Endothelial cell of umbilical vein (primary cell): ENCODE results near the gene GALK1. TPM values are rescaled to one million over a fixed set of nuclear protein-coding genes. Genes with fewer than 3 reads are reported as not detected.

ENCODE experiments used
- BruUV-seq: library from RNA; stranded (reverse); fragments of 400-500 nt; replicated peaks from 2 replicates; lab custom pipeline; 2021; lab: Mats Ljungman, UMichigan
- CTCF ChIA-PET: fragments of 300-600, 350-600 bp; sonication (Branson Sonifier 250); formaldehyde crosslinking; loops from one replicate; lab custom pipeline; 2021; ENCODE audit warnings: antibody characterized with exemption, inconsistent platforms; lab: Charles Lee
- POLR2A ChIA-PET: fragments of 300-600, 350-600 bp; sonication (Branson Sonifier 250); formaldehyde crosslinking; loops from one replicate; lab custom pipeline; 2021; ENCODE audit warnings: antibody characterized with exemption, inconsistent platforms; lab: Charles Lee
- DNase-seq: peaks from one replicate; pipeline ENCODE4 v3.0.0-alpha.2; 2011; ENCODE audit warnings: low read depth, low spot score
- FAIRE-seq: peaks from 2 replicates; lab custom pipeline; 2011; peaks lifted over from hg19 to GRCh38; lab: Jason Lieb, UNC
- H2AFZ ChIP-seq: 2 replicates; pipeline ENCODE4 v1.6.0; 2012; ENCODE audit warnings: low read depth, low read length, control low read depth, inconsistent platforms
- H3K27ac ChIP-seq: 2 replicates; pipeline ENCODE4 v1.5.1; 2011; ENCODE audit warnings: low read depth, mild to moderate bottlenecking, control low read depth, low read length, moderate library complexity; ENCODE audit not compliant: insufficient read depth
- H3K27me3 ChIP-seq, 2 experiments: 2 replicates each; pipeline versions ENCODE4 v1.6.0 to v1.6.1; 2011; ENCODE audit warnings: low read length in 2 of 2, mixed read lengths in 1 of 2; ENCODE audit not compliant: control insufficient read depth in 2 of 2, insufficient read depth in 2 of 2
- H3K36me3 ChIP-seq, 2 experiments: 2 replicates in 1 of 2; 3 replicates in 1 of 2; pipeline ENCODE4 v1.5.1; 2011; ENCODE audit warnings: low read length in 2 of 2, mild to moderate bottlenecking in 1 of 2, moderate library complexity in 1 of 2; ENCODE audit not compliant: control insufficient read depth in 2 of 2, insufficient read depth in 2 of 2; ENCODE audit errors: extremely low read depth in 1 of 2
- H3K4me1 ChIP-seq: 3 replicates; pipeline ENCODE4 v1.5.1; 2011; ENCODE audit warnings: mild to moderate bottlenecking, low read length; ENCODE audit not compliant: control insufficient read depth, insufficient read depth; ENCODE audit errors: extremely low read depth
- H3K4me2 ChIP-seq: 2 replicates; pipeline ENCODE4 v1.6.1; 2011; ENCODE audit warnings: low read length, control low read depth, mixed read lengths; ENCODE audit not compliant: insufficient read depth
- H3K4me3 ChIP-seq, 3 experiments: fragments of 200-600 bp in 1 of 3; sonication (generic), shearing (Covaris generic) in 1 of 3; replicated peaks in 1 of 3; 2 replicates each; pipeline ENCODE4 v1.5.1; 2011 to 2016; ENCODE audit warnings: control low read depth in 3 of 3, low read length in 3 of 3, mild to moderate bottlenecking in 2 of 3, inconsistent platforms in 1 of 3, low read depth in 1 of 3, moderate library complexity in 1 of 3; ENCODE audit not compliant: insufficient read depth in 1 of 3
- H3K79me2 ChIP-seq: 2 replicates; pipeline ENCODE4 v1.6.0; 2012; ENCODE audit warnings: low read length, inconsistent platforms; ENCODE audit not compliant: control insufficient read depth, insufficient read depth
- H3K9ac ChIP-seq: replicated peaks from 2 replicates; pipeline ENCODE3; 2011; ENCODE audit warnings: low read length, control low read depth; ENCODE audit not compliant: insufficient read depth; ENCODE audit errors: extremely low read depth
- H3K9me1 ChIP-seq: replicated peaks from 3 replicates; pipeline ENCODE4 v1.6.0; 2011; ENCODE audit warnings: mild to moderate bottlenecking, low read length; ENCODE audit not compliant: control insufficient read depth, insufficient read depth; ENCODE audit errors: extremely low read depth
- H3K9me3 ChIP-seq: replicated peaks from 2 replicates; pipeline ENCODE4 v1.5.1; 2012; ENCODE audit warnings: low read length, inconsistent platforms; ENCODE audit not compliant: control insufficient read depth, insufficient read depth
- H4K20me1 ChIP-seq: replicated peaks from 2 replicates; pipeline ENCODE3; 2011; ENCODE audit warnings: mild to moderate bottlenecking, low read length; ENCODE audit not compliant: control insufficient read depth, insufficient read depth; ENCODE audit errors: extremely low read depth
- CTCF ChIP-seq, 2 donors: IDR thresholded peaks; 1 replicate in 1 of 2; 2 replicates in 1 of 2; pipeline ENCODE4 v1.5.1; 2011; ENCODE audit warnings: low read length in 2 of 2, mild to moderate bottlenecking in 2 of 2, moderate library complexity in 2 of 2, control low read depth in 1 of 2, inconsistent platforms in 1 of 2, low read depth in 1 of 2; ENCODE audit not compliant: insufficient read depth in 1 of 2; ENCODE audit errors: extremely low read depth in 1 of 2
- EZH2 ChIP-seq: IDR thresholded peaks from 2 replicates; pipeline ENCODE4 v1.6.1; 2012; ENCODE audit warnings: borderline replicate concordance, low read depth, mild to moderate bottlenecking, moderate library complexity, low read length, inconsistent platforms; ENCODE audit not compliant: severe bottlenecking
- FOS ChIP-seq: IDR thresholded peaks from 2 replicates; pipeline ENCODE4 v1.6.1; 2011; ENCODE audit warnings: mild to moderate bottlenecking, low read length, moderate library complexity, borderline replicate concordance; ENCODE audit not compliant: insufficient read depth
- GATA2 ChIP-seq: IDR thresholded peaks from 2 replicates; pipeline ENCODE4 v1.7.0; 2011; ENCODE audit warnings: low read depth, mild to moderate bottlenecking, moderate library complexity, mixed read lengths, low read length; ENCODE audit not compliant: insufficient read length, insufficient read depth
- JUN ChIP-seq: IDR thresholded peaks from 2 replicates; pipeline ENCODE4 v1.6.1; 2011; ENCODE audit warnings: borderline replicate concordance, low read depth; ENCODE audit not compliant: insufficient read length, insufficient read depth
- MAX ChIP-seq: IDR thresholded peaks from 2 replicates; pipeline ENCODE4 v1.6.1; 2011; ENCODE audit not compliant: insufficient read depth, insufficient read length
- MYC ChIP-seq: IDR thresholded peaks from one replicate; pipeline ENCODE4 v1.6.1; 2011; ENCODE audit warnings: mild to moderate bottlenecking, low read depth, low read length
- POLR2A ChIP-seq: IDR thresholded peaks from 2 replicates; pipeline ENCODE4 v1.6.1; 2012; ENCODE audit warnings: low read depth, mild to moderate bottlenecking, control low read depth, low read length
- POLR2AphosphoS5 ChIP-seq: IDR thresholded peaks from 2 replicates; pipeline ENCODE4 v1.6.1; 2012; ENCODE audit warnings: low read depth, mild to moderate bottlenecking, control low read depth, low read length, moderate library complexity; ENCODE audit not compliant: insufficient read depth
- dilution Hi-C: fragments of 300-500 bp; cut with MboI; formaldehyde crosslinking; loops from one replicate; pipeline ENCODE4 v1.15.0; 2019; ENCODE audit warnings: low sequenced_read_pairs; ENCODE audit not compliant: extremely low pct_ligation_motif_present
- intact Hi-C: fragments of 100-400 bp; cut with micrococcal nuclease; formaldehyde crosslinking; loops from one replicate; pipeline ENCODE4 v1.10.0; 2022
- polyA plus RNA-seq, 4 experiments: library from polyadenylated mRNA; depleted of rRNA in 3 of 4; stranded (reverse) in 3 of 4; unstranded in 1 of 4; fragments of >200 nt; gene quantifications; 2 replicates each; pipeline versions ENCODE4 v1.2.1 to v1.2.3, GENCODE V29; 2011 to 2012; ENCODE audit warnings: missing spikeins in 1 of 4
- total RNA-seq: library from RNA; stranded (reverse); gene quantifications from 2 replicates; pipeline ENCODE4 v1.2.3, GENCODE V29; 2021

GALK1 gene
- total and polyA plus RNA-seq, 2 donors (not counting 3 experiments of a cell fraction or from before 2014, with no cell fraction given), result 45.8 to 63.7 TPM

- Histone ChIP-seq H3K9me3 (no peaks in the 10 kb centered on the region), H3K27me3 (no peaks in the 10 kb centered on the region), H4K20me1 (no peaks in the 10 kb centered on the region), H3K4me1 (no peaks in the 10 kb centered on the region), H3K27ac (no peak overlapping the region), H3K79me2 (no peaks in the 10 kb centered on the region), H3K9me1 (no peaks in the 10 kb centered on the region), H3K4me3 (no peak overlapping the region), H3K4me2 (no peak overlapping the region), H3K36me3 (no peaks in the 10 kb centered on the region), H3K9ac (no peak overlapping the region), H2AFZ (no peak overlapping the region)
- FAIRE-seq (no peak), DNase-seq (no peak)
- intact Hi-C loops (no loop called here), dilution Hi-C loops (no loop called here)
- no TSS peak for BruUV-seq
- TF ChIP-seq POLR2A, result no peak
- TF ChIP-seq MYC, result no peak
- TF ChIP-seq CTCF (IDR thresholded peaks at IDR 0.05; ENCODE audit: extremely low read depth in 1 of 2, insufficient read depth in 1 of 2, low read depth in 1 of 2, low read length in 2 of 2), result no peak
- TF ChIP-seq GATA2, result no peak
- no peak for TF ChIP-seq EZH2
- no peak for TF ChIP-seq POLR2AphosphoS5
- TF ChIP-seq MAX, result no peak
- TF ChIP-seq FOS, result no peak
- TF ChIP-seq JUN, result no peak
- ChIA-PET CTCF (interaction anchor here (1.3 to 5.9 kb wide), 7 partner anchors 8 to 106 kb away, joined by 4 to 35 read pairs (median 6); partner anchors contain the start of gene SMIM5), POLR2A (interaction anchor here (1.2 kb wide), 1 partner anchor 72 kb away, joined by 3 read pairs; the partner anchor contains the start of genes RECQL5 and SAP30BP)
Measured at GRCh38 chr17:75739174-75739573, 25.8 kb downstream of the GALK1 start.
